Activated CD4-positive, CD25-positive, alpha-beta regulatory T cell treated with anti-CD3 and anti-CD28 coated beads, Interleukin-2, amount 50 U/mL, for 72 hours (primary cell): ENCODE data around the gene ASH1L.

Experiments
- DNase-seq: peaks from one replicate; pipeline ENCODE4 v3.0.0; 2021

ASH1L gene

DNA sequence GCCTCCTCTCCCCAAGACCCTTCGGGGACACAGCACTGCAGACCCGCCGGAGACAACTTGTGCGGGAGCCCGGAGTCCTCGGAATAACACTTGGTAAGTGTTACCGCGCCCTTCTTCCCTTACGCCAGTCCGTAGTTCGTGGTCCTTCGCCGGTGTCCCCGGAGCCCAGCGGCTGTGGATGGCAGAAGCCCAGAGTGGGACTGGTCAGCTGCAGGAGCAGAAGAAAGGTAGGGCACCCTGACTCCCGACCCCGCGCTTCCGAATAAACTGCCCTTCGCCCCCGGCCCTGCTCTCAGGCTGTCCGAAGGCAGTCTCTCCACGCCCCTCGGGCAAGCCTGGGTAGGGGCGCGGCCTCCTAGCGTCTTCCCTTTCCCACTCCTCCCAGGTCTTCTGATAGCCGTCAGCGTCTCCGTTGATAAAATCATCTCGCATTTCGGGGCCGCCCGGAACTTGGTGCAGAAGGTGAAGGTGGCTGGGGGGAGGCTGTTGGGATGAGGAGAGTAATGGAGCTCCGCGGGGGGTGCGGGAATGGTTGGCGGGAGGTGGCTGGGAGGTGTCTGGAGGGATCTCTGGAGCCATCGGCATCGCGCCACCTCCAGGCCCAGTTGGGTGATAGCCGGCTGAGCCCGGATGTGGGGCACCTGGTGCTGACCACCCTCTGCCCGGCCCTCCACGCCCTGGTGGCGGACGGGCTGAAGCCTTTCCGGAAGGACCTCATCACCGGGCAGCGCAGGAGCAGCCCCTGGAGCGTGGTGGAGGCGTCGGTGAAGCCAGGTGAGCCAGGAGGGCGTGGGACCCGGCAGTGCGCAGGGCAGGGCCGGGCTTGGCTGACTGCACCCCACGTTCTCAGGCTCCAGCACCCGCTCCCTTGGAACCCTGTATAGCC lies 237.6 kb downstream of the ASH1L start:
- peak; percentile 34 for DNase-seq

DNA sequence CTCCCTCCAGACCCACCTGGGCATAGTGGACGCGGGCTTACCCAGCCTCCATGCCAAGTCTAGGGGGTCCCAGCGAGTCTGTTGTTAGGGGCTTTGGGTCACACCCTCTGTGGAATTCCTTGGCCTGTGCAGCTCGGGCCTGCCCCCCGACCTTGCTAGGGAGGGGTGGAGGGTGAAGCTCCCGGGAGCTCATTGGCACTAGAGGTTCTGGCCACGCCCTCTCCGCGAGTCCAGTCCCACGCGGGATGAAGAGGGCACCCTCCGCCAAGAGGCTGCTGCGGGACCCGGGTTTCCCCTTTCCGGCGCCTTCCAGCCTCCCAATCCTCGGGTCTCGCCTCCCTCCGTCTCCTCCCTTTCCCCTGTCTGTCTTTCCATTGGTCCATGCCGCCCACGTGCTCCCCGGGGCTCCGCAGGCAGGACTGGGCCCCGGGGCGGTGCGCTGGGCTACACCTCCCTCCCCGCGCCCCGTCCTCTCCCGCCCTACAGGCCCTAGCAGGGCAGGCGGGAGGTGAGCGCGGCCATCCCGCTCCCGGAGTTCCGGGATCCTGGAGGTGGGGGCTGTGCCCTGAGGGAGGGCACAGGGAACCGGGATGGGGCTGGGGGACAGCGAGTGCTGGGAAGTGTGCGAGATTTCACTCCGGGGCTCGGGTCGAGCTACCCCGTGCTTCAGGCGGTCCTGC lies 238.4 kb downstream of the ASH1L start:
- peak; percentile 89 for DNase-seq

DNA sequence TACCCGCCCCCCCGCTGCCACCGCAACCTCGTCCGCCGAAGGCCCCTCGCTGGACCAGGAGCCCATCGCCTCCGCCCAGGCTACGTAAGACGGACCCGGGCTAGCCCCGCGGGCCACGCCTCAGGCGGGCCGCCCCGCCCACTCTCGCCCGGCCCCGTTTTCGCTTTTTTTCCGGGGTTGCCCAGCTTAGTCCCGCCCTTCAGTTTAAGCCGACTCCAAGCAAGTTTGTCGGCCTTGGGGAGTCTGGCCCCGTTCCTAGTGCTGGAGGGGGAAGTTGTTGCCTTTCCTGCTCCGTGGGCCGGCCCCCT lies 238.9 kb downstream of the ASH1L start:
- peak; percentile 82 for DNase-seq

DNA sequence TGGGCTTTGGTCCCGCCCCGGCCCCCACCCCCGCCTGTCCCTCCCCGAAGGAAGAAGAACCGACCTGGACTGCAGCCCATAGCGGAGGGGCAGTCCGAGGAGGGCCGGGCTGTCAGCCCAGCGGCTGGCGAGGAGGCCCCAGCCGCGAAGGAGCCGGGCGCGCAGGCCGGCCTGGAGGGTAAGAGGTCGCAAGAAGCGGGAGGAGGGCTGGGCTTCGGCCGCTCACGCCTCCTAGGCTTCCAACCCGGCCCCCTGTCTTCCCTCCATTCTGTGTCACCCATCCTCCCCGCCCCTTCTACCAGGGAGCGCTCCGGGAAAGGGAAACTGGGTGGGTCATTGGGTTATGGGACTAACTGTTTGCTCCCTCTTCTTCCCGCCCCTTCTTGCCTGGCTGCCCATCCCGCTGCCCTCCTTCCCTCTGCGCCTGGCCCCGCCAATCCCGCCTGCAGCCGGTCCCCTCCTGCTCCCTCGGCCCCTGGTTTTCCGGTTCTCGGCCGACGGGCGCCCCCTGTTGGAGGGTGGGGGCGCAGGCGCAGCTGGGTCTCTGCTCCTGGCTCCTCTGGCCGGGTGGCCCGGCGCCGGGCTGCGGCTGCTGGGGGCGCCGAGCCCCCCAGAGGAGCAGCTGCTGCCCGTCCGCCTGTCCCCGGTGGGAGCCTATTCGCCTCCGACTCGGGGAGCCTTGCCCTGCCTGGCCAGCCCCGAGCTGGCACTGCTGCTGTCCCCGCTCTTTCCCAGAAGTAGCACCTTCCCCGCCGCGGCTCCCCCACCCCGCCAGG lies 239.5 kb downstream of the ASH1L start:
- peak; percentile 93 for DNase-seq

DNA sequence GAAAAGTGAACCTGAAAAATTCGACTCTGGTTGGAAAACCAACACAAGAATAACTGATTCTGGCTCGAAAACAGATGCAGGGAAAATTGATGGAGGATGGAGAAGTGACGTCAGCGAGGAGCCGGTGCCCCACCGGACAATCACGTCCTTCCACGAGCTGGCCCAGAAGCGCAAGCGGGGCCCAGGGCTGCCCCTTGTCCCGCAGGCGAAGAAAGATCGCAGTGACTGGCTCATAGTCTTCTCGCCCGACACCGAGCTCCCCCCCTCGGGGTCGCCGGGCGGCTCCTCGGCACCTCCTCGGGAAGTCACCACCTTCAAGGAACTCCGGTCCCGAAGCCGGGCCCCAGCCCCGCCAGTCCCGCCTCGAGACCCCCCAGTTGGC lies 240.0 kb downstream of the ASH1L start:
- no peak for DNase-seq

DNA sequence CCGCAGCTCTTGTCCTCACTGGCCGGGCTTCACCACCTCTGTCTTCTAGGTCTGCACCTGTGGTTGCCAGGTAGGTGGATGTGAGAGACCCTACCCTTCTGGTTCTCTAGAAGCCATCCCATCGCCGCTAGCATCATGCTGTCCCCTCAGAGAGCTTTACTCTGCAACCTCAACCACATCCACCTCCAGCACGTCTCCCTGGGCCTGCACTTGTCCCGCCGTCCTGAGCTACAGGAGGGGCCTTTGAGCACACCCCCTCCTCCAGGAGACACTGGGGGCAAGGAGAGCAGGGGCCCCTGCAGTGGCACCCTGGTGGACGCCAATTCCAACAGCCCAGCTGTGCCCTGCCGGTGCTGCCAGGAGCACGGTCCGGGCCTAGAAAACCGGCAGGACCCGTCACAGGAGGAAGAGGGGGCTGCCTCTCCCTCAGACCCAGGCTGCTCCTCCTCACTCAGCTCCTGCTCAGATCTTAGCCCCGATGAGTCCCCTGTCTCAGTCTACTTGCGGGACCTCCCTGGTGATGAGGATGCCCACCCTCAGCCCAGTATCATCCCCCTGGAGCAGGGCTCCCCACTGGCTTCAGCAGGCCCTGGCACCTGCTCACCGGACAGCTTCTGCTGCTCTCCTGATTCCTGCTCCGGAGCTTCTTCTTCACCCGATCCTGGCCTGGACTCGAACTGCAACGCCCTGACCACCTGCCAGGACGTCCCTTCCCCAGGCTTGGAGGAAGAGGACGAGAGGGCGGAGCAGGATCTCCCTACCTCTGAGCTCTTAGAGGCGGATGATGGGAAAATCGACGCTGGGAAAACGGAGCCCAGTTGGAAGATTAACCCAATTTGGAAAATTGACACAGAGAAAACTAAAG lies 240.7 kb downstream of the ASH1L start:
- DNase-seq: no peak

DNA sequence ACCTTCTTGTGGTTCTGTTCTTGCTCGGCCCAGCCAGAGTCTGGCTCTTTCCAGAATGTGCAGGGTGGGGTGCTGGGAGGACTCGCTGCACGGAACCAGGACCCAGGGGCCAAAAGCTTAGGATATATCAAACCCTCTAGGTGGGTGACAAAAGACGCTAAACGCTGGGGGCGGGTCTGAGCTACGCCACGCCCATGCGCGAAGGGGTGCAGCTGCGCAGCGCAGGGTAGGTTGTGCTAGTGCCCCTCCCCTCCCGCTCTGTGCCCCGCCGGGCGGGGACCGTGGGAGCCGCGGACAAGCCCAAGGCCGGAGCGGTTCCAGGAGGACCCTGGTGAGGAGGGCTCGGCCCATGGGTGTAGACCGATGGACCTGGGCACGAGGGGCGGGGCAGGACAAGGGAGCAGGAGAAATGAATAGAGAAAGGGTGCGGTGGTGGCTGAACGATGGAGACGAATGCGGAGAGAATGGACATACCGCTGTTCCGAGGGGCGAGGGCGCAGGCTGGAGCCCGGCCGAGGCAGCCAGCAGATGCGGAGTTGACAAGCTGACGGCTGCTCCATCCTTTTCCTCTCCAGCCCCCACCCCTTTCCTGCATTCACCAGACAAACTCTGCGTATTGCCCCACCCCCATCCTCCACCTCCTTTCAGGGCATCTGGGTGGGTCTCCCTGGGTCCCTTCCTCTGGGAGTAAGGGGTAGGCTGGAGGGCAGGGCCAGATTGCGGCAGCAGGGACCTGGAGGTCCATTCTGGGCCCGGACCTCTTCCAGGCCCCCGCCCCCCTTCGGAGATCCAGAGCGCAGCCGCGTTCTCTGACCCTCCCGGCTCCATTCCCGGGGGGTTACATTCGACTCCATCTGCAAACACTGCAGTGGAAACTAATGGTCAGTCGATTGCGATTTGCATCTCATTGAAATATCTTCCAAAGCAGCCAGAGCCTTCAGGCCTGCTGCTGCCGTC lies 241.7 kb downstream of the ASH1L start, which contains the start of gene RUSC1:
Gene RUSC1 (plus strand): TSS at position 234 of the 957 bp plus-strand sequence. CDS start 880 bp downstream, outside the sequence.
- peak; percentile 70 for DNase-seq

DNA sequence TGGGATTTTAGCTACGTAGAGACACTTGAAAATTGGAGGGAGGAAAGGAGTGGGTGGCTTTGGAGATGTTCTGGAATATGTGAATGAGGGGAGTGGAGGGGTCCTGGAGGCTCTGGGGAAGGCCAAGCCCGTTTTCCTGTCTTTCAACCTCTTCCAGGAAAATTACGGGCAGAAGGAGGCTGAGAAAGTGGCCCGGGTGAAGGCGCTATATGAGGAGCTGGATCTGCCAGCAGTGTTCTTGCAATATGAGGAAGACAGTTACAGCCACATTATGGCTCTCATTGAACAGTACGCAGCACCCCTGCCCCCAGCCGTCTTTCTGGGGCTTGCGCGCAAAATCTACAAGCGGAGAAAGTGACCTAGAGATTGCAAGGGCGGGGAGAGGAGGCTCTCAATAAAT lies 242.4 kb downstream of the ASH1L start:
- DNase-seq: no peak

DNA sequence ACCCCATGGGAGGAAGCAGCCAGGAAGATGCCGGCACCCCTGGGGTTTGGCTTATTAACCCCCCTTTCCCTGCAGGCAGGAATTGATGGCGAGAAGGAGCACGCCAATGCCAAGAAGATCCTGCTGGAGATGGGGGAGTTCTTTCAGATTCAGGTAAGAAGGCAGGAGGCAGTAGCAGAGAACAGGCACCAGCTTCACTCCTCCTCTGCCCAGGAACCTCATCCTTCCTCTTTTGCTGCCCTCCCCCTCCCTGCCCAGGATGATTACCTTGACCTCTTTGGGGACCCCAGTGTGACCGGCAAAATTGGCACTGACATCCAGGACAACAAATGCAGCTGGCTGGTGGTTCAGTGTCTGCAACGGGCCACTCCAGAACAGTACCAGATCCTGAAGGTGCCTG lies 243.1 kb downstream of the ASH1L start:
- DNase-seq: no peak

DNA sequence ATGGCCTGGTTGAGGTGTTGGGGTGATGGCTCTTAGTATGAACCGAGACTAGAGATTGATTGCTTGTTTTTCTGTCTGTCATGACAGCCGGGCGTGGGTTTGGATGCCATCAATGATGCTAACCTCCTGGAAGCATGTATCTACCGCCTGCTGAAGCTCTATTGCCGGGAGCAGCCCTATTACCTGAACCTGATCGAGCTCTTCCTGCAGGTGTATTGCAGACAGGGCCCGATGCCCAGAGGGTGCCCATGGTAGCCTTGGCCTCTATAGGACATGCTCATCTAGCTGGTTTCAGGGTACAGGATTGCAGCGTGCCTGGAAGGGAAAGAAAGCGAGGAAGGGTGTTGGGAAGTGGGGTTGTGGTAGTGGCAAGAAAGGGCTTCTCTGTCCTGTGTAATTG lies 244.5 kb downstream of the ASH1L start:
- no peak for DNase-seq

DNA sequence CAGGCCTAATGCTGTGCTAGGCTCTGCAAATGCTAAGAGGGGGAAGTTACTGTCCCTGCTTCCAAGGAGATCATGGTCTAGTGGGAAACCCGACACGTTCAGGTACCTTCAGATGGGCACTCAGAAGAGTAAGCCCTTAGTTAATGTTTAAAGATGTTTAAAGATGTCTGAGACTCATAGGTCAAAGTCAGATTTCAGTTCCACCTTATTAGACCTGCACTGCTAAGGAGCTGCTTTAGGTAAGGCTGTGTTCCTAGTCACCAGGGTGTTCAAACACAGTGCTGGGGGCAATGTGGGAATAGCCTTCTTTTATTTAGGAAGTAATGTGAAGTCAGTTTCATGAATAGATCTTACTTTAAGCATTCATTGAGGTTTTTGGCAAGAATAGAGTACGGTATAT lies 245.7 kb downstream of the ASH1L start:
- DNase-seq: no peak

DNA sequence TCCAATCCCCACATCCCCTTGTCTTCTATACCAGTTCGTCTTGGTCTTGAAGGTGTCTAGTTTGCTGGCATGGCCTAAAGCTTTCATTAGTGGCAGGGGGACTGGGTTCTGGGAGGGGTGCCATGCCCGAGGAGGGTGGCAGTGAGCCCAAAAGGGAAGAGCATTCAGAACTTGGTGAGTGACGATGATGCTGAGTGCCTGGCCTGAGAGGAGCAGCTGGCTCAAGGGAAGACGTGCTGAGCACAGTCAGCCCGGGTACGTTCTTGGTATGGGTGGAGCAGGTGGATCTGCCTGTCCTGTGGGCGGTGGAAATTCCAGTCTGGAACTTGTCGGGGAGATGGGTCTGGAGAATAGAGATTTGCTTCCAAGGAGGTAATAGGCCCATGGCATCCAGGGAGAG lies 249.3 kb downstream of the ASH1L start:
- no peak for DNase-seq

DNA sequence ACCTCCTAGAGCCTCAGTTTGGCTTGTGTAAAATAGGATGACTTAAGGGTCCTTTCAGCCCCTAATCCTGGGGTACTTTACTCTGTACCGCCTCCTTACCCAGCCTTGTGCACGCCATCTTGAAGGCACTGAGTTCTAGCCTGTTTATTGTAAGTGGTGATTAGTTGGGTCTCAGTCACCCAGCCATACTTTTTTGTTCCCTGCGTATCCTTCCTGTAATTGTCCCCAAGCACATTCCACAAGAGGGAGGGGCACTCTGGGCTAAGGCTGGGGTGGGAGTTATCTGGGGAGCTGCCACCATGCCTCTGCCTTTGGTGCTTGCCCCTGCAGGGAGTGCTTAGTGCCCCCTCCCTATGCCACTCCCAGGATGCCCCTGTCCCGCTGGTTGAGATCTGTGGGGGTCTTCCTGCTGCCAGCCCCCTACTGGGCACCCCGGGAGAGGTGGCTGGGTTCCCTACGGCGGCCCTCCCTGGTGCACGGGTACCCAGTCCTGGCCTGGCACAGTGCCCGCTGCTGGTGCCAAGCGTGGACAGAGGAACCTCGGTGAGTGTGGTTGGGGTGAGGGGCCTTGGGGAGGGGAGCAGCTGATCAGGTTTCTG lies 253.1 kb downstream of the ASH1L start:
- DNase-seq: no peak

DNA sequence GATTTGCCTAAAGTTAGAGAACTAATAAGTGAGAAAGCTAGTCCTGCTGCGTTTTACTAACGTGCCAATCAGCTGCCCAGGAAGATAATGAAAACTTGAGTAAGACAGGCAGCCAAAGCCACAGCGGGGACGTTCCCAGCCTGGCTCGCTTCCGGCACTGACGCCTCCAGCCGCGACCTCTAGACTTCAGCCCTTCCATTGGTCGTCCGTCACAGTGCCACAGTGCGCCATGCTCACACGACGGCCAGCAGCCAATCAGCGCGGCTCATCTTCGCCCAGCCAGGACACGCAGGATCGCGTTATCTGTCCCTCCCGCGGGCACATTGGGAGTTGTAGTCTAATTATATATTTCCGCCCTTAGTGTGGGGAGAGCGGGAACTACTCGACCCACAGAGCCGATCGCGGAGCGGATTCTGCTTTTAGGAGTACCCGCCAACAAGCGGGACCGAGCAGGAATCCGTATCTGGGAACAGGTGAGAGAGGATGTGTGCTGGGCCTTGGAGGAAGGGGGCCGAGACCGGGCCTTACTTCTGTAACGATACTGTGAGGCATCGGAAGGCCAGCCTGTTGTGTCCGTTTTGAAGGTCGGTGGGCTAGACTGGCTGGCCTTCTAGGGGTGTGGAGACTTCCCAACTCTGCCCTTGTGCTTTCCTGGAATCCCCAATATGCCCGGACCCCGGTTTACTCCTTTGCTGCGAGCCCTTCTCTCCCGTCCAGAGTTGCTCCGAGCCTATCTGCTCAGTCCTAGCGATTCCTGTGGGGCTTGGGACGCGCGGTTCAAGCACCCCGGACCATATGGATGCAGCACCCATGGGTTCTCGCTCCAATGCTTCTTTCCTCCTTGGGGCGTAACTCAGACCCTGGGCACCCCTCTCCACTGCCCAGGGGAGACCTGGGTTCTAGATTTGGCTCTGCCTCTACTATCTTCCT lies 253.8 kb downstream of the ASH1L start, which contains the start of gene FDPS:
Gene FDPS (plus strand): TSS at position 374 of the 930 bp plus-strand sequence. CDS start 924 bp downstream, outside the sequence.
- peak; percentile 93 for DNase-seq

DNA sequence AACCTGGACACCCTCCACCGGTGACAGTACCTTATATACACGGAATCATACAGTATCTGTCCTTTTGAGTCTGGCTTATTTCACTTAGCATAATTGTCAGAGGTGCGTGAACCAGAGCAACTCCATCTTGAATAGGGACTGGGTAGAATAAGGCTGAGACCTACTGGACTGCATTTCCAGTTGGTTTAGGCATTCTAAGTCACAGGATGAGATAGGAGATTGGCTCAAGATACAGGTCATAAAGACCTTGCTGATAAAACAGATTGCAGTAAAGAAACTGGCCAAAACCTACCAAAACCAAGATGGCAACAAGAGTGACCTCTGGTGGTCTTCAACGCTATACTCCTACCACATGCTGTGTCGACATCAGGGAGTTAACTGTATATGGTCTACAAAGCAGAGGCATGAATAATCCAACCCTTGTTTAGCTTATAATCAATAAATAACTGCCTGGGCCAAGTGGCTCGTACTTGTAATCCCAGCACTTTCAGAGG lies 255.3 kb downstream of the ASH1L start:
- no peak for DNase-seq

DNA sequence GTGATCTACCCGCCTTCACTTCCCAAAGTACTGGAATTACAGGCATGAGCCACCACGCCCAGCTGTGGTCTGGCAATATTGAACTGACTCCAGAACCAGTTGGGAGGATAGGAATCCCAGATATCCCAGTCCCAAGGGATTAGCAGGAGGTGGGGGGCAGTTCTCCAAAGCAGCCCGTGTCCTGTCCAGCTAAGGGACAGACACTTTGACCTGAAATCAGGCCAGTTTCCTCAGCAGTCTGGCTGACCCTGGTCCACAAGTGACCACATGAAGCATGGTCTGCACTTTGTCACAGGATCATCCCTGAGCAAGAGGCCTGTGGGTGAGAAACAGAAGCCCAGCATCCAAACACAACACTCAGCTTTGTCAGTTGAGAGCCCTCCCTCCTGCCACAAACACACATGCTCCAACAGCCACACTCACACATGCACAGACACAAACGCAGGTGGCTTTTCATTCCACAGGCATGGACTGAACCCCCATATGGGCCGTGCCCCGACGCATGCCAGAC lies 256.7 kb downstream of the ASH1L start:
- no peak for DNase-seq

DNA sequence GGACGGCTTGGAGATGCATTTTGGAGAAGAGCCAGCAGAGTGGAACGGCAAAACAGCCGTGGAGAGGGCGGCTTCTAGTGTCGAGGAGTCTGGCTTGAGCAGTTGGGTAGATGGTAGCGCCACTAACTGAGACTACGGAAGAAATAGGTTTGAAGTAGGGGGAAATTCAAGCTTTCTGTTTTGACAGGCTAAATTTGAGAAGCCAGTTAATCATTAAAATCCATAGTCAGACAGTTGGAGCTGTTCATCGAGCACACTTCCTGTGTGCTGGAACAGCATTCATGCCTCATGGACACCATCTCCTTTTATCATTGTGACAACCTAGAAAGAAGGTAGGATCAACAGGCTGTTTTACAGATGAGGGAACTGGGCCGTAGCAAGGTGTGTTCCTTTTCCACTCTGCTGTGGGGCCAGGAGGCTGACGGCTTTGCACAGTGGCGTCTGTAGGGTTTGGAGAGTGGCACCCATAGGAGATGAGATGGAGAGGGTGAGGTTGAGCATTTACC lies 258.0 kb downstream of the ASH1L start:
- no peak for DNase-seq

DNA sequence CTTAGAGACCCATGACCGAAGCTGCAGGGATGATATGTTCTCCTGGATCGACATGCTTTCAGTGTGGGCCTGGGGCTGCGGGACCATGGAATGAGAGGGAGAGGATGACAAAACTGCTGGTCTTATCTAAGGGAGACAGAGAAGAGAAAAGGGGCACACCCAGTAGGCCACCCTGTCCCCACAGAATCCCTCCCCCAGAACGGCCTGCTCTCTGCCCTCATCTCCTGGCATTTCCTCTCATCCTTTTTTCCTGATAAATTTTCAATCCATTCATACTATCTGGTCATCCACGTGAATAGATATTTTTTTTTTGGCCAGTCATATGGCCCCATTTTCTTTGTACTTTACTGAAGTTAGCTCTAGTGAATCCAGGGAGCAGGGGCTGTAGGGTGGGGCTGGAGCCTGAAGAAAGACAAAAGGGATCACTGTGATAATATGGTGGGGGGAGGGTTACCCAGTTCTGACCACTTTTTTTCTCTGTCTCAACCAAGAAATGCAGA lies 261.2 kb downstream of the ASH1L start, which contains the start of gene PKLR:
Gene PKLR (minus strand): TSS at position 97 of the 500 bp plus-strand sequence. CDS start 43 bp downstream, at position 54.
- DNase-seq: no peak
